ENCODE data around the gene ORC6.
A peak's percentile ranks its signal among the peaks of the same experiment; 100 is the strongest.

Gene ORC6

GRCh38 chr16:46686815-46687473 is 2.5 kb upstream of the ORC6 start:
- DNase-seq (ENCODE audit: low read depth in 1 of 2, low spot score in 1 of 2): no peak
- Histone ChIP-seq H3K27ac (replicated peaks) (no peak overlapping the region), H3K4me3 (replicated peaks; ENCODE audit: insufficient read depth, low read length) (peak overlapping the region; percentile 97), H3K27me3 (ENCODE audit: insufficient read depth, poor library complexity, severe bottlenecking) (no peaks in the 10 kb centered on the region)
- TF ChIP-seq SPI1 (IDR thresholded peaks at IDR 0.05; ENCODE audit: borderline replicate concordance, low read depth) (no peak), GABPA (IDR thresholded peaks at IDR 0.05; ENCODE audit: low read depth) (no peak)
- TF ChIP-seq, protein P1, sequence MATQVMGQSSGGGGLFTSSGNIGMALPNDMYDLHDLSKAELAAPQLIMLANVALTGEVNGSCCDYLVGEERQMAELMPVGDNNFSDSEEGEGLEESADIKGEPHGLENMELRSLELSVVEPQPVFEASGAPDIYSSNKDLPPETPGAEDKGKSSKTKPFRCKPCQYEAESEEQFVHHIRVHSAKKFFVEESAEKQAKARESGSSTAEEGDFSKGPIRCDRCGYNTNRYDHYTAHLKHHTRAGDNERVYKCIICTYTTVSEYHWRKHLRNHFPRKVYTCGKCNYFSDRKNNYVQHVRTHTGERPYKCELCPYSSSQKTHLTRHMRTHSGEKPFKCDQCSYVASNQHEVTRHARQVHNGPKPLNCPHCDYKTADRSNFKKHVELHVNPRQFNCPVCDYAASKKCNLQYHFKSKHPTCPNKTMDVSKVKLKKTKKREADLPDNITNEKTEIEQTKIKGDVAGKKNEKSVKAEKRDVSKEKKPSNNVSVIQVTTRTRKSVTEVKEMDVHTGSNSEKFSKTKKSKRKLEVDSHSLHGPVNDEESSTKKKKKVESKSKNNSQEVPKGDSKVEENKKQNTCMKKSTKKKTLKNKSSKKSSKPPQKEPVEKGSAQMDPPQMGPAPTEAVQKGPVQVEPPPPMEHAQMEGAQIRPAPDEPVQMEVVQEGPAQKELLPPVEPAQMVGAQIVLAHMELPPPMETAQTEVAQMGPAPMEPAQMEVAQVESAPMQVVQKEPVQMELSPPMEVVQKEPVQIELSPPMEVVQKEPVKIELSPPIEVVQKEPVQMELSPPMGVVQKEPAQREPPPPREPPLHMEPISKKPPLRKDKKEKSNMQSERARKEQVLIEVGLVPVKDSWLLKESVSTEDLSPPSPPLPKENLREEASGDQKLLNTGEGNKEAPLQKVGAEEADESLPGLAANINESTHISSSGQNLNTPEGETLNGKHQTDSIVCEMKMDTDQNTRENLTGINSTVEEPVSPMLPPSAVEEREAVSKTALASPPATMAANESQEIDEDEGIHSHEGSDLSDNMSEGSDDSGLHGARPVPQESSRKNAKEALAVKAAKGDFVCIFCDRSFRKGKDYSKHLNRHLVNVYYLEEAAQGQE (IDR thresholded peaks at IDR 0.05; ENCODE audit: insufficient replicate concordance, low read depth): no peak

GRCh38 chr16:46687486-46687885 is 2.0 kb upstream of the ORC6 start:
- H3K4me3 ChIP-seq (replicated peaks; ENCODE audit: insufficient read depth, low read length): peak overlapping the region; percentile 97
- TF ChIP-seq, protein P2, sequence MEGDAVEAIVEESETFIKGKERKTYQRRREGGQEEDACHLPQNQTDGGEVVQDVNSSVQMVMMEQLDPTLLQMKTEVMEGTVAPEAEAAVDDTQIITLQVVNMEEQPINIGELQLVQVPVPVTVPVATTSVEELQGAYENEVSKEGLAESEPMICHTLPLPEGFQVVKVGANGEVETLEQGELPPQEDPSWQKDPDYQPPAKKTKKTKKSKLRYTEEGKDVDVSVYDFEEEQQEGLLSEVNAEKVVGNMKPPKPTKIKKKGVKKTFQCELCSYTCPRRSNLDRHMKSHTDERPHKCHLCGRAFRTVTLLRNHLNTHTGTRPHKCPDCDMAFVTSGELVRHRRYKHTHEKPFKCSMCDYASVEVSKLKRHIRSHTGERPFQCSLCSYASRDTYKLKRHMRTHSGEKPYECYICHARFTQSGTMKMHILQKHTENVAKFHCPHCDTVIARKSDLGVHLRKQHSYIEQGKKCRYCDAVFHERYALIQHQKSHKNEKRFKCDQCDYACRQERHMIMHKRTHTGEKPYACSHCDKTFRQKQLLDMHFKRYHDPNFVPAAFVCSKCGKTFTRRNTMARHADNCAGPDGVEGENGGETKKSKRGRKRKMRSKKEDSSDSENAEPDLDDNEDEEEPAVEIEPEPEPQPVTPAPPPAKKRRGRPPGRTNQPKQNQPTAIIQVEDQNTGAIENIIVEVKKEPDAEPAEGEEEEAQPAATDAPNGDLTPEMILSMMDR (IDR thresholded peaks at IDR 0.05; ENCODE audit: insufficient read depth, low read length): no peak
- TF ChIP-seq POLR2AphosphoS5 (IDR thresholded peaks at IDR 0.05; ENCODE audit: low read depth) (no peak), SPI1 (IDR thresholded peaks at IDR 0.05; ENCODE audit: borderline replicate concordance, low read depth) (no peak), GABPA (IDR thresholded peaks at IDR 0.05; ENCODE audit: low read depth) (no peak)
- TF ChIP-seq, protein P1 (IDR thresholded peaks at IDR 0.05; ENCODE audit: insufficient replicate concordance, low read depth): no peak
- H3K27ac ChIP-seq (replicated peaks): peak overlapping the region; percentile 97
- no peak for DNase-seq (ENCODE audit: low read depth in 1 of 2, low spot score in 1 of 2)
- no peaks in the 10 kb centered on the region for H3K27me3 ChIP-seq (ENCODE audit: insufficient read depth, poor library complexity, severe bottlenecking)

DNA sequence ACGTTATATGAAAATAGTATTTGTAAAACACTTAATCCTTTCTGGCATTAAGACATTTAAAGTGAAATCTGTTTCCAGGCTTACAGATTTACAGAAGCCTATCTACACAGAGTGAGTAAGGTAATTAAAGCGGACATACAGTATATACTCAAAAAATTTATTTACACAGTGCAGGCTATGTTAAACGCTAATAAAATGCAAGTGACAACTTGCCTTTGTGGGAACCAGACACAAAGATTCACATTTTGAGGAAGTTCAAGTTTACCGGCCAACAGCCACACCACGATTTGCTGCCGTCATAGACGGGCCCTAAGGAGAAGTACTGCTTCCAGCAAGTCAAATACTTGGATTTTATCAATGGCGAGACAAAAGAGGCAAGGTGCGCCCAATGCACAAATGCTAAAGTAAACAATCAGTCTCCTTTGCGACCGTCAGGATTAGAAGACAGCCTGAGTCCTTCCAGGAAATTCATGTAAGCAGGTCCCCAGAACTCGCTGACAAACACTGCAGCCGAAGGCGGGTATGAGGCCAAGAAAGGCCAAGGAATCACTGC is 1.3 kb upstream of the ORC6 start:
- H3K27me3 ChIP-seq (ENCODE audit: insufficient read depth, poor library complexity, severe bottlenecking): no peaks in the 10 kb centered on the region
- peak overlapping the region; percentile 97 for H3K4me3 ChIP-seq (replicated peaks; ENCODE audit: insufficient read depth, low read length)
- DNase-seq (ENCODE audit: low read depth in 1 of 2, low spot score in 1 of 2): peak in 1 of 2 experiments; percentile 87
- peak overlapping the region; percentile 97 for H3K27ac ChIP-seq (replicated peaks)
- TF ChIP-seq SPI1 (IDR thresholded peaks at IDR 0.05; ENCODE audit: borderline replicate concordance, low read depth) (peak; percentile 53; the same call in 1 of the 2 replicates), GABPA (IDR thresholded peaks at IDR 0.05; ENCODE audit: low read depth) (no peak)

- TF ChIP-seq POLR2AphosphoS5 (IDR thresholded peaks at IDR 0.05; ENCODE audit: low read depth) (0 out of 2 replicates have a peak, but pooled peaks have one; percentile 28), SPI1 (IDR thresholded peaks at IDR 0.05; ENCODE audit: borderline replicate concordance, low read depth) (no peak), GABPA (IDR thresholded peaks at IDR 0.05; ENCODE audit: low read depth) (no peak)
- TF ChIP-seq, protein P1 (IDR thresholded peaks at IDR 0.05; ENCODE audit: insufficient replicate concordance, low read depth): no peak
- TF ChIP-seq, protein P2 (IDR thresholded peaks at IDR 0.05; ENCODE audit: insufficient read depth, low read length): no peak
- peak; percentile 93 to 99 for DNase-seq (ENCODE audit: low read depth in 1 of 2, low spot score in 1 of 2)
- no peaks in the 10 kb centered on the region for H3K27me3 ChIP-seq (ENCODE audit: insufficient read depth, poor library complexity, severe bottlenecking)
- peak within 1 kb of the TSS; percentile 97 for H3K4me3 ChIP-seq (replicated peaks; ENCODE audit: insufficient read depth, low read length)
- peak within 1 kb of the TSS; percentile 97 for H3K27ac ChIP-seq (replicated peaks)
These were observed 650 bp upstream of the ORC6 start, which contains the start of gene VPS35 for GRCh38 chr16:46688654-46689364. Gene VPS35, minus strand, starts transcription at chr16:46689178. Its CDS starts 45 bp downstream, at chr16:46689133.
